CD14-positive monocyte (primary cell): ENCODE measurements around the gene CASP10. TPM values are rescaled to one million over a fixed set of nuclear protein-coding genes. Genes with fewer than 3 reads are reported as not detected.
A peak's percentile ranks its signal among the peaks of the same experiment; 100 is the strongest.

ENCODE experiments used
- DNase-seq, 3 donors: peaks; one replicate each; pipeline ENCODE4 v3.0.0-alpha.2; 2011 to 2022
- H2AFZ ChIP-seq: 2 replicates; pipeline ENCODE4 v1.6.0; 2012; ENCODE audit warnings: mild to moderate bottlenecking, low read depth, low read length, inconsistent platforms; ENCODE audit not compliant: insufficient read depth, poor library complexity, severe bottlenecking
- H3K27ac ChIP-seq, 2 donors: 1 replicate in 1 of 2; 2 replicates in 1 of 2; pipeline ENCODE4 v1.5.1; 2012 to 2013; ENCODE audit warnings: low read length in 2 of 2, control low read depth in 1 of 2, inconsistent platforms in 1 of 2, low read depth in 1 of 2, mild to moderate bottlenecking in 1 of 2
- H3K27me3 ChIP-seq, 2 donors: one replicate each; pipeline versions ENCODE4 v1.6.0 to v1.6.1; 2011 to 2013; ENCODE audit warnings: low read length in 2 of 2; ENCODE audit not compliant: control insufficient read depth in 2 of 2, insufficient read depth in 2 of 2
- H3K36me3 ChIP-seq, 2 donors: replicated peaks in 1 of 2; 1 replicate in 1 of 2; 2 replicates in 1 of 2; pipeline versions ENCODE4 v1.5.1 to v1.6.1; 2012 to 2013; ENCODE audit warnings: low read length in 2 of 2, control low read depth in 1 of 2, inconsistent platforms in 1 of 2, mild to moderate bottlenecking in 1 of 2; ENCODE audit not compliant: insufficient read depth in 2 of 2, control insufficient read depth in 1 of 2
- H3K4me1 ChIP-seq, 2 donors: 1 replicate in 1 of 2; 2 replicates in 1 of 2; pipeline versions ENCODE4 v1.5.1 to v1.6.1; 2012 to 2013; ENCODE audit warnings: low read length in 2 of 2, control low read depth in 1 of 2, inconsistent platforms in 1 of 2, mild to moderate bottlenecking in 1 of 2, moderate library complexity in 1 of 2; ENCODE audit not compliant: insufficient read depth in 2 of 2, control insufficient read depth in 1 of 2
- H3K4me2 ChIP-seq: replicated peaks from 2 replicates; pipeline ENCODE3; 2012; ENCODE audit warnings: low read length, moderate library complexity, mild to moderate bottlenecking; ENCODE audit not compliant: poor library complexity, severe bottlenecking; ENCODE audit errors: extremely low read depth
- H3K4me3 ChIP-seq, 3 experiments: fragments of 200-600 bp in 1 of 3; sonication (generic) in 1 of 3; replicated peaks in 1 of 3; 1 replicate in 2 of 3; 2 replicates in 1 of 3; pipeline ENCODE4 v1.5.1; 2011 to 2013; ENCODE audit warnings: low read length in 3 of 3, mild to moderate bottlenecking in 3 of 3, control low read depth in 2 of 3, low read depth in 2 of 3, inconsistent platforms in 1 of 3, moderate library complexity in 1 of 3
- H3K79me2 ChIP-seq: 2 replicates; pipeline ENCODE4 v1.6.0; 2012; ENCODE audit warnings: mild to moderate bottlenecking, control low read depth, inconsistent platforms, low read length, moderate library complexity; ENCODE audit not compliant: insufficient read depth
- H3K9ac ChIP-seq: 2 replicates; pipeline ENCODE4 v1.6.0; 2017; ENCODE audit warnings: low read length, mild to moderate bottlenecking; ENCODE audit not compliant: insufficient read depth, poor library complexity, severe bottlenecking
- H3K9me3 ChIP-seq, 2 donors: replicated peaks in 1 of 2; 1 replicate in 1 of 2; 2 replicates in 1 of 2; pipeline versions ENCODE4 v1.5.1 to v1.6.1; 2012 to 2013; ENCODE audit warnings: low read length in 2 of 2, control low read depth in 1 of 2; ENCODE audit not compliant: control insufficient read depth in 1 of 2, insufficient read depth in 1 of 2
- H4K20me1 ChIP-seq: 2 replicates; pipeline ENCODE4 v1.6.0; 2012; ENCODE audit warnings: mild to moderate bottlenecking, low read length, control low read depth, moderate library complexity; ENCODE audit not compliant: insufficient read depth
- H3K27ac Mint-ChIP-seq, 7 donors: one replicate each; pipeline ENCODE4 v1.8.0; 2020; ENCODE audit warnings: mild to moderate bottlenecking in 7 of 7, mixed read lengths in 7 of 7, moderate library complexity in 6 of 7, inconsistent platforms in 2 of 7
- H3K27me3 Mint-ChIP-seq, 3 donors: one replicate each; pipeline ENCODE4 v1.8.0; 2021 to 2022; ENCODE audit warnings: low read depth in 3 of 3, mild to moderate bottlenecking in 3 of 3, mixed read lengths in 3 of 3, moderate library complexity in 3 of 3, inconsistent platforms in 1 of 3
- H3K36me3 Mint-ChIP-seq, 2 donors: one replicate each; pipeline ENCODE4 v1.8.0; 2020; ENCODE audit warnings: mixed read lengths in 2 of 2, inconsistent platforms in 1 of 2, mild to moderate bottlenecking in 1 of 2
- H3K4me1 Mint-ChIP-seq: one replicate; pipeline ENCODE4 v1.8.0; 2020; ENCODE audit warnings: mild to moderate bottlenecking, mixed read lengths
- H3K4me3 Mint-ChIP-seq, 2 donors: one replicate each; pipeline ENCODE4 v1.8.0; 2020; ENCODE audit warnings: mild to moderate bottlenecking in 2 of 2, mixed read lengths in 2 of 2, moderate library complexity in 1 of 2
- H3K9me3 Mint-ChIP-seq, 7 donors: one replicate each; pipeline ENCODE4 v1.8.0; 2020 to 2022; ENCODE audit warnings: mixed read lengths in 7 of 7, mild to moderate bottlenecking in 6 of 7, moderate library complexity in 6 of 7, inconsistent platforms in 2 of 7
- WGBS: methylation state at CpG from one replicate; pipeline ENCODE4 v1.1.5; 2013; ENCODE audit warnings: missing lambda C conversion rate; ENCODE audit not compliant: insufficient coverage; 5-methylcytosine and 5-hydroxymethylcytosine counted together
- intact Hi-C, 2 donors: fragments of 100-400 bp; cut with micrococcal nuclease; formaldehyde crosslinking; loops; one replicate each; pipeline versions ENCODE4 v1.15.0 to v1.15.1; 2023
- polyA plus RNA-seq, 3 donors: library from polyadenylated mRNA; depleted of rRNA in 1 of 3; unstranded in 2 of 3; stranded (reverse) in 1 of 3; fragments of 300-500 nt in 2 of 3; fragments of >200 nt in 1 of 3; fragmentation: Illumina TruSeq in 2 of 3; gene quantifications; 1 replicate in 2 of 3; 2 replicates in 1 of 3; pipeline ENCODE4 v1.2.3, GENCODE V29; 2012 to 2021
- TF ChIP-seq, protein P1 (sequence below): fragments of 200-600 bp; IDR thresholded peaks from one replicate; pipeline ENCODE4 v1.8.0; 2022; ENCODE audit warnings: antibody characterized with exemption, mild to moderate bottlenecking

CASP10 gene
- polyA plus RNA-seq, 3 donors = 17.7 to 23.3 (median 18.9) TPM

DNA sequence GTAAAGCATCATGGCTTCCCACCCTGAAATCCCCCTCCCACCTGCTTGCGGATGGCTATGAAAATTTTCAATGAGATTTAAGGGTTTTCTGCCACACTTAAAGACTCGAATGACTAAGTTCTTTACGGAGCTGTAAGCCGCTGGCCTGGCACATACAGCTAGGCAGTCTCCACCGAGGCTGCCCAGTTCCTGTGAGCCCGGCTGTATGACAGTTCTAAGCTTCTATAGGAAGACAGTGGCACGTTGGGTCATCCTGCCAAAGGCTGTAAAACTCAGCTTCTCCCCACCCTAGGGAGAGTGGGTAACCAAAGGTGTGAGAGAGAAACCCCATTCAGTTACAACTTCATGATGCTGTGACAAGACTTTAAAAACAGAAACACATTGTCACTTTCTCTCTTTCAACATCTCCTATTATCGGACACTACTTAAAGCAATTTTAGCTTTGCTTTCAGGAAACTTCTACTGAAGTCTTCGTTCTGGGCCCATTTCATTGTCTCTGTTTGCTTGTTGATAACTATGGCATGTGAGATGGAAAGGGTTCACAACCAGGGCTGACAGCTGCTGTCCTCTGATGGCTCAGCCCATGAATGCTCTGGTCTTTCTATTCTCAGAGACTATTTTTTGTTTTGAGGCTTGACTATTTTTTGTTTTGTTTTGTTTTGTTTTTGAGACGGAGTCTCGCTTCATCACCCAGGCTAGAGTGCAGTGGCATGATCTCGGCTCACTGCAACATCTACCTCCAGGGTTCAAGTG, 84.5 kb downstream of the CASP10 start:
- Histone ChIP-seq H2AFZ (no peak overlapping the region), H3K9me3 (no peaks in the 10 kb centered on the region), H3K27me3 (no peaks in the 10 kb centered on the region), H4K20me1 (peaks cover 100% of the 10 kb centered on the region), H3K79me2 (peaks cover 94% of the 10 kb centered on the region), H3K4me3 (no peak overlapping the region), H3K9ac (no peak overlapping the region), H3K27ac (peak overlapping the region in 1 of 2 donors; percentile 75), H3K4me2 (no peak overlapping the region), H3K36me3 (peaks cover 57 to 72% of the 10 kb centered on the region in 2 donors), H3K4me1 (peaks cover 17 to 24% of the 10 kb centered on the region in 2 donors)
- Mint-ChIP-seq H3K9me3 (peaks cover 0 to 2% (median 0%) of the 10 kb centered on the region in 7 donors), H3K27ac (peak overlapping the region in 5 of 7 donors; percentile 42 to 76 (median 53)), H3K36me3 (peaks cover 62 to 76% of the 10 kb centered on the region in 2 donors), H3K27me3 (peaks cover 0 to 4% (median 0%) of the 10 kb centered on the region in 3 donors), H3K4me1 (peaks cover 46% of the 10 kb centered on the region), H3K4me3 (no peak overlapping the region)
- TF ChIP-seq, protein P1, sequence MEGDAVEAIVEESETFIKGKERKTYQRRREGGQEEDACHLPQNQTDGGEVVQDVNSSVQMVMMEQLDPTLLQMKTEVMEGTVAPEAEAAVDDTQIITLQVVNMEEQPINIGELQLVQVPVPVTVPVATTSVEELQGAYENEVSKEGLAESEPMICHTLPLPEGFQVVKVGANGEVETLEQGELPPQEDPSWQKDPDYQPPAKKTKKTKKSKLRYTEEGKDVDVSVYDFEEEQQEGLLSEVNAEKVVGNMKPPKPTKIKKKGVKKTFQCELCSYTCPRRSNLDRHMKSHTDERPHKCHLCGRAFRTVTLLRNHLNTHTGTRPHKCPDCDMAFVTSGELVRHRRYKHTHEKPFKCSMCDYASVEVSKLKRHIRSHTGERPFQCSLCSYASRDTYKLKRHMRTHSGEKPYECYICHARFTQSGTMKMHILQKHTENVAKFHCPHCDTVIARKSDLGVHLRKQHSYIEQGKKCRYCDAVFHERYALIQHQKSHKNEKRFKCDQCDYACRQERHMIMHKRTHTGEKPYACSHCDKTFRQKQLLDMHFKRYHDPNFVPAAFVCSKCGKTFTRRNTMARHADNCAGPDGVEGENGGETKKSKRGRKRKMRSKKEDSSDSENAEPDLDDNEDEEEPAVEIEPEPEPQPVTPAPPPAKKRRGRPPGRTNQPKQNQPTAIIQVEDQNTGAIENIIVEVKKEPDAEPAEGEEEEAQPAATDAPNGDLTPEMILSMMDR = no peak
- intact Hi-C loops = no loop called here
- DNase-seq = no peak
- WGBS = 99% methylated on average over 8 of the region's 12 CpGs

DNA sequence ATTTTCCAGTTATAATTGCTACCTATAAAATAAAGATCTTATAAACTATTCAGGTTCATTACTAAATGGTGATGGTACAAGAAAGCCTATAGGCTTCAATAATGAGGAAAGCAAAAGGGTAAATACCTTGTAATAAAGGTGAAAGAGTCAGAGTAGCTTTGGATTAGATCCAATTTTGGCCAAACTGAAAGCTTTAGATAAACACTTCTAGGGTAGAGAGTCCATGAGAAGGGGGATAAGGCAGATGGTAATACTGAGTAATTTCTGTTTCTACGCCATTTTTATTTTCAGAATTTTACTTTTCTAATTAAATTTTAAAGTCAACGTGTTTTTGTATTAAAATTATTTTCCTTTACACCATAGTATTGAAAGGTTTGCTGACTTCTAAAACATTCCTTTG, 86.8 kb downstream of the CASP10 start:
- no peak overlapping the region for H2AFZ ChIP-seq
- H3K79me2 ChIP-seq = peaks cover 90% of the 10 kb centered on the region
- peaks cover 100% of the 10 kb centered on the region for H4K20me1 ChIP-seq
- peak overlapping the region in 1 of 2 donors; percentile 51 for H3K27ac ChIP-seq
- no peak overlapping the region for H3K4me3 Mint-ChIP-seq
- no peaks in the 10 kb centered on the region for H3K9me3 Mint-ChIP-seq
- H3K4me3 ChIP-seq = no peak overlapping the region
- no peak overlapping the region for H3K4me2 ChIP-seq
- H3K36me3 Mint-ChIP-seq = peaks cover 81 to 94% of the 10 kb centered on the region in 2 donors
- H3K27me3 ChIP-seq = no peaks in the 10 kb centered on the region
- intact Hi-C loops = loop anchor here (5.0 to 10.0 kb wide), 2 partner anchors 32 to 95 kb away; no protein-coding TSS in a partner anchor
- H3K4me1 ChIP-seq = peaks cover under 1 to 1% of the 10 kb centered on the region in 2 donors
- WGBS = no CpG with 5 or more reads among the region's 2 CpGs
- no peak for DNase-seq
- H3K9me3 ChIP-seq = no peaks in the 10 kb centered on the region
- TF ChIP-seq, protein P1 = no peak
- H3K4me1 Mint-ChIP-seq = peaks cover 26% of the 10 kb centered on the region
- no peak overlapping the region for H3K9ac ChIP-seq
- no peak overlapping the region for H3K27ac Mint-ChIP-seq
- peaks cover 0 to 4% (median 0%) of the 10 kb centered on the region in 3 donors for H3K27me3 Mint-ChIP-seq
- H3K36me3 ChIP-seq = peaks cover 79 to 95% of the 10 kb centered on the region in 2 donors
